ENCODE data around the gene WWC2. TPM values are rescaled to one million over a fixed set of nuclear protein-coding genes. Genes with fewer than 3 reads are reported as not detected.

The WWC2 gene
- polyA plus RNA-seq, 1 experiment: 32.0 TPM

DNA sequence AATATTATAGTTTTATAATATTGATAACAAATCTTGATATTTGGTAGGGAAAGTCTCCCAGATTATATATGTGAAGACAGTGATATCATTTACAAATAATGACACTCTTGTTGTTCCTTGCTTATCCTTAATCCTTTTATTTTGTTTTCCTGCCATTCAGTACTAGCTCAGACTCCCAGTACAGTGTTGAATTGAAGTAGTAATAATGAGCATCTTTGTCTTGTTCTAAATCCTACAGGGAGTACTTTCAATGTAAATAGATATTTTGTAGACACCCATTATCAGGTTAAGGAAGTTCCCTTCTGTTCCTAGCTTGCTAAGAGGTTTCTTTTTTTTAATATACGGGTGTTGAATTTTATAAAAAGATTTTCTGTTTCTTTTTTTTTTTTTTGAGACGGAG is 33.0 kb downstream of the WWC2 start:
- H3K4me3 ChIP-seq (ENCODE audit: low read depth, low read length): no peak overlapping the region
- ChIA-PET POLR2A (no interaction called here), CTCF (no interaction called here)
- TF ChIP-seq, protein P1, sequence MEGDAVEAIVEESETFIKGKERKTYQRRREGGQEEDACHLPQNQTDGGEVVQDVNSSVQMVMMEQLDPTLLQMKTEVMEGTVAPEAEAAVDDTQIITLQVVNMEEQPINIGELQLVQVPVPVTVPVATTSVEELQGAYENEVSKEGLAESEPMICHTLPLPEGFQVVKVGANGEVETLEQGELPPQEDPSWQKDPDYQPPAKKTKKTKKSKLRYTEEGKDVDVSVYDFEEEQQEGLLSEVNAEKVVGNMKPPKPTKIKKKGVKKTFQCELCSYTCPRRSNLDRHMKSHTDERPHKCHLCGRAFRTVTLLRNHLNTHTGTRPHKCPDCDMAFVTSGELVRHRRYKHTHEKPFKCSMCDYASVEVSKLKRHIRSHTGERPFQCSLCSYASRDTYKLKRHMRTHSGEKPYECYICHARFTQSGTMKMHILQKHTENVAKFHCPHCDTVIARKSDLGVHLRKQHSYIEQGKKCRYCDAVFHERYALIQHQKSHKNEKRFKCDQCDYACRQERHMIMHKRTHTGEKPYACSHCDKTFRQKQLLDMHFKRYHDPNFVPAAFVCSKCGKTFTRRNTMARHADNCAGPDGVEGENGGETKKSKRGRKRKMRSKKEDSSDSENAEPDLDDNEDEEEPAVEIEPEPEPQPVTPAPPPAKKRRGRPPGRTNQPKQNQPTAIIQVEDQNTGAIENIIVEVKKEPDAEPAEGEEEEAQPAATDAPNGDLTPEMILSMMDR (IDR thresholded peaks at IDR 0.05; ENCODE audit: insufficient read depth, low read depth, low read length): no peak
- no peaks in the 10 kb centered on the region for H3K27me3 ChIP-seq (ENCODE audit: control insufficient read depth, insufficient read depth, low read length)
- H3K36me3 ChIP-seq (ENCODE audit: control insufficient read depth, insufficient read depth, low read length): no peaks in the 10 kb centered on the region
- DNase-seq (ENCODE audit: low read depth): no peak

DNA sequence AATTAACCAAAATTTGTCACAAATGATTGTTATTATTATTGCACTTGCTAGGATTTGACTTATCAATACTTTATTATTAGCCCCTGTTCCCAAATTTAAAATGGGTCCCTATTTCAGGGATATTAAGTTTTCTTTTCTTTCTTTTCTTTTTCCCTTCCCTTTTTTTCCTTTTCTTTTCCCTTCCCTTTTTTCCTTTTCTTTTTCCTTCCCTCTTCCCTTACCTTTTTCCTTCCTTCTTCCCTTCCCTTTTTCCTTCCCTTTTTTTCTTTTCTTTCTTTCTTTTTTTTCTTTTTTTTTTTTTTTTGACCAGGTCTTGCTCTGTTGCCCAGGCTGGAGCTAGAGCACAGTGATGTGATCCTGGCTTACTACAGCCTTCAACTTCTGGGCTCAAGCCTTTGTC is 33.8 kb downstream of the WWC2 start:
- Histone ChIP-seq H3K36me3 (ENCODE audit: control insufficient read depth, insufficient read depth, low read length) (no peaks in the 10 kb centered on the region), H3K4me3 (ENCODE audit: low read depth, low read length) (no peak overlapping the region), H3K27me3 (ENCODE audit: control insufficient read depth, insufficient read depth, low read length) (no peaks in the 10 kb centered on the region)
- TF ChIP-seq, protein P1 (IDR thresholded peaks at IDR 0.05; ENCODE audit: insufficient read depth, low read depth, low read length): no peak
- CTCF ChIA-PET: no interaction called here
- no peak for DNase-seq (ENCODE audit: low read depth)
- POLR2A ChIA-PET: no interaction called here

DNA sequence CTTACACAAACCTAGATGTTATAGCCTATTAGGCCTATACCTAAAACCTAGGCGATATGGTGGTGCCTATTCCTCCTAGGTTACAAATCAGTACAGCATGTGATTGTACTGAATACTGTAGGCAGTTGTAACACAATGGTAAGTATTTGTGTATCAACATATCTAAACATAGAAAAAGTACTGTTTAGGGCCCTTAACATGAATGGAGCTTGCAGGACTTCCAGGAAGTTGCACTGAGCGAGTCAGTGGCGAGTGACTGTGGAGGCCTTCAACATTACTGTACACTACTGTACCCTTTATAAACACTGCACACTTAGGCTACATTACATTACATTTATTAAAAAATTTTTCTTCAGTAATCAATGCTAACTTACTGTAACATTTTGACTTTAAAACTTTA is 37.8 kb downstream of the WWC2 start:
- Histone ChIP-seq H3K27me3 (ENCODE audit: control insufficient read depth, insufficient read depth, low read length) (no peaks in the 10 kb centered on the region), H3K36me3 (ENCODE audit: control insufficient read depth, insufficient read depth, low read length) (no peaks in the 10 kb centered on the region), H3K4me3 (ENCODE audit: low read depth, low read length) (no peak overlapping the region)
- ChIA-PET CTCF (interaction anchor here (0.6 to 1.6 kb wide), 3 partner anchors 10 to 125 kb away, joined by 4 read pairs; no protein-coding TSS in a partner anchor), POLR2A (no interaction called here)
- DNase-seq (ENCODE audit: low read depth): no peak
- TF ChIP-seq, protein P1 (IDR thresholded peaks at IDR 0.05; ENCODE audit: insufficient read depth, low read depth, low read length): no peak

DNA sequence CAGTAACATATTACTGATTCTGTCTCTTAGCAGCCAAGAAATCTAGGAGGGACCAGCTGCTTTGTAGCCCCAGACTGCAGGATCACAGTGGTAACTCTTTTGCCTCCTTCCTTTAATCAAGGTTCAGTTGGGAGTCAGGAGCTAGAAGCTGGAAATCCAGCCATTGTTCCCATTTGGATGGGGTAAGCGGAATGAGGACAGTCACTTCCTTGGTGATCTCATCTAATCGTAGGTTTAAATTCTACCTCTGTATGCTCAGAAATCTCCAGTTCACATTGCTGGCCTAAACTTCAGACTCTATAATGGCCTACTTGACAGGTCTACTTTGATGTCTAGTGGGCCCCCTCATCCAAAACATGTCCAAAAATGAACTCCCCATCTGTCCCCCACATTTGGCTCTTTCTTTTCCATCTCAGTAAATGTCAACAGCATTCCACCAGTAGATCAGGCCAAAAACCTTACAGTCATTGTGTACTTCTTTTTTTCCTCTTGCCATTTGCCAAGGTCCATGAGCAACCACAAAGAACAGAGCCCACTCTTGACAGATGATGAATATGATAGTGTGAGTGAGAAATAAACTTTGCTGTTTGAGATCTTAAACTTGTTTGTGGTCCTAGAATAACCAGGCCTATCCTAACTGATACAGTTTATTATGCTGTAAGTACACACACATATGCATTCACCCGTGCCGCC is 40.1 kb downstream of the WWC2 start:
- CTCF ChIA-PET: interaction anchor here (0.6 to 1.5 kb wide), 4 partner anchors 10 to 266 kb away, joined by 3 to 4 read pairs (median 3); no protein-coding TSS in a partner anchor
- Histone ChIP-seq H3K4me3 (ENCODE audit: low read depth, low read length) (no peak overlapping the region), H3K27me3 (ENCODE audit: control insufficient read depth, insufficient read depth, low read length) (no peaks in the 10 kb centered on the region), H3K36me3 (ENCODE audit: control insufficient read depth, insufficient read depth, low read length) (no peaks in the 10 kb centered on the region)
- TF ChIP-seq, protein P1 (IDR thresholded peaks at IDR 0.05; ENCODE audit: insufficient read depth, low read depth, low read length): no peak
- POLR2A ChIA-PET: no interaction called here
- DNase-seq (ENCODE audit: low read depth): no peak

DNA sequence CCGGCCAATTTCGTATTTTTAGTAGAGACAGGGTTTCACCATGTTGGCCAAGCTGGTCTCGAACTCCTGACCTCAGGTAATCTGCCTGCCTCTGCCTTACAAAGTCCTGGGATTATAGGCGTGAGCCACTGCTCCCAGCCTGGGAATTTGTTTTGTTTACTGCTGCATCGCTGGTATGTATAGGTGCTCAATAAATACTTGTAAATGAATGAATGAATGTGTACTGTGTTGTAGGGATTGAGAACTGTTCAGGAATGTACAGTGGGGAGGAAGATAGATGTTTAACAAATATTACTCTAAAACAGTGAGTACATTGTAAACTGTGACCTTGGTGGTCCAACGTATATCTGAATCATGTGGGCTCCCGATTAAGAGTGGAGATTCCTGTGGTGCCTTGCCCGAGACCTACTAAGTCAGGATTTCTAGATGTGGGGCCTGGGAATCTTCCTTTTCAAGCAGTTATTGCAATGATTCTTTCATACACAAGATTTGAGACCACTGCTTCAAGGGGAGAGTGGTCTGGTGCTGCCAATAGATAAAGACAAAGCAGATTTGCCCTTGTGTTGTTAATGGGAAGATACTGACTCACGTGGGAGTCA is 41.0 kb downstream of the WWC2 start:
- POLR2A ChIA-PET: no interaction called here
- TF ChIP-seq, protein P1 (IDR thresholded peaks at IDR 0.05; ENCODE audit: insufficient read depth, low read depth, low read length): no peak
- H3K36me3 ChIP-seq (ENCODE audit: control insufficient read depth, insufficient read depth, low read length): no peaks in the 10 kb centered on the region
- DNase-seq (ENCODE audit: low read depth): no peak
- H3K27me3 ChIP-seq (ENCODE audit: control insufficient read depth, insufficient read depth, low read length): no peaks in the 10 kb centered on the region
- H3K4me3 ChIP-seq (ENCODE audit: low read depth, low read length): no peak overlapping the region
- CTCF ChIA-PET: interaction anchor here (1.0 to 1.5 kb wide), 2 partner anchors 11 to 122 kb away, joined by 3 read pairs; no protein-coding TSS in a partner anchor

Data from BJ (cell line).